ENCODE results near the gene RBM20.

RBM20 gene

GRCh38 chr10:110829721-110830410 is 185.7 kb downstream of the RBM20 start:
- DNase-seq, result no peak

GRCh38 chr10:110833234-110833940 is 189.3 kb downstream of the RBM20 start:
- DNase-seq, result no peak

DNA sequence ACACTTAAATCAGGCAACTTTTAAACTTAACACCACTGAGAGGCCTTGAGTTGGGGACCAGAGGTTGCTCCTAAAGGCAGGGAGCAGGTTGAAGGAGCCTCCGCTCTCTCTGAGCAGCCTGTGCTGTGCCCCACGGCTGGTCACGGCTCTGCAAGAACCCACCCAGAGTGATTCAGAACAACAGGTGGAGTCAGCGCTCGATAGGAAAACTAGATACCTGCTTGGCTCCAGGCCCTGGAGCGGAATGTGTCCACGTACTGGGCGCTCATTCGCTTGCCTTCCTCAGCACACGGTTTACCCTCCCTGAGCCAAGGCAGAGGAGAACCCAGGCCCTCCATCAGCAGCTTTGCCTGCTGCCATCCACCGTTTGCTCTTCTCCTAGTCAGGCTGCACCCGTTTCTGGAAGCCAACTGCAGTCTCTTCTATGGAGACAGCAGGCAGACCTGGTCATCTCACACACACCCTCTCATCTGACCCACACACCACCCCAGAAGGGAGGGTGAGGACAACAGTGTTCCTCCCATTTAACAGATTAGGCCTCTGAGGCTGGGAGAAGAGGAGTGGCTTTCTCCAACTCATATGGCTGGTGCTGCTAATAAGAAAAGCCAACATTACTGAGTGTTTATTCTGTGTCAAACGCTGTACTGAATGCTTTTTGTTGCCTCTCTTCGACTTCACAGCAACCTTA is 189.9 kb downstream of the RBM20 start:
- no peak for DNase-seq

DNA sequence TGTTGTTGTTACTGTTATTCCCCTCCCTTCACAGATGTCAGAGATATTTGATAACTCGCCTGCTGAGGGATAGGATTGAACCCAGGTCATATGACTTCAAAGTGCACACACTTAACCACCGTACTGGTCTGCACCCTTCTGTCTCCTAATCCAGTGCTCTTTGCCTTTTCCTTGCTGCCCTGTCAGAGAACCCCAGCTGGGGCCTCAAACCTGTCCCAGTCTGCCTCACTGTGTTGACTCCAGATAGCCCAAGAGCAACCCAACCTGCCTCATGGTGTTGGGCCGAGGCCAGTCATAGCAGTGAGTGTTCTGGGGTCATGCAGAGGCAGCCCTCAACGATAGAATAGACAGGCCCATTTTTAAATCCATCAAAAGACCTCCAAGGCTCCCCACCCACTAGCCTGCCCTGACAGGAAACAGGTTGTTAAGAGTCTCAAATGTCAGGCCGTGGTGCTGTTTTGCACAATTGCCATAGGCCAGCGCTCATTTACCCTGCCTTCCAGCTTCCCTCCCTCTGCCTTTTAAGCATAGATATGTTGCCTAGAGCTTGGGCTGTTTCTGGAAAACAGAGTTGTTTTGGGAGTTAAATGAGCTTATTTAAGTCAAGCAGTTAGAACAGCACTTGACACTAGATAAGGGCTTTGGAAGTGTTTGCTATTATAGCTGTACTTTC is 190.6 kb downstream of the RBM20 start:
- DNase-seq, result no peak

DNA sequence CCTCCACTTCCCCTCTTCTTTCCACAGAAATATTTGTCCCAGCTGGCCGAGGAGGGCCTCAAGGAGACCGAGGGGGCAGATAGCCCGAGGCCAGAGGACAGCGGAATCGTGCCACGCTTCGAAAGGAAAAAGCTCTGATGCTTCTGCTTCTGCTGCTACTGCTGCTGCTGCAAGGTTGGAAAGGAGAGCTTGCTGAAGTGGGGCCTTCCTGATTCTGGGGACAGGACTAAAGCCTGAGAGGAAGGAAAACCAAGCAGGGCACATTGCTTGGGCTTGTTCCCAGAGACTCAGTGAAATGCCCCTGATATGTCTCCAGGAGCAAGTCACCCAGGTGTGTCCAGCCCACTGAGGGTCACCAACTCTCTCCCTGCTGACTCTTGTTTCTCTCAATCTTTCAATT is 191.7 kb downstream of the RBM20 start:
- DNase-seq, result no peak

DNA sequence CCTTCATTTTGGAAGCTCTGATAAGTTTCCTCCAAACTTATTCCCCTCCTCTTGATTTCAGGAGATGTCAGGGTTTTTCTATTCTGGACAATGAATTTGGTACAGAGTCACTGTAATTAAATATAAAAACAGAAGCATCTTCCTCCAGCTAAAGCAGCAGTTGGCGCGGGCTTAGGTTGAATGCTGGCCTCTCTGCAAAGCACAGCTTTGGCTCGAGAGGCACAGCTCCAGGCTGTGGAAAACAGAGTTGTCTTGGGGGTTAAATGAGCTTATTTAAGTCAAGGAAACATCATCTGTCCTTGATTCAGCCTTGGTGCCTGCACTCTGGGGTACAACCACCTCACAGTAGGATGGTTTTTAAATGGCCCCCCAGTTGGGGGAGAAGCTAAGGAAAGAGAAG is 192.6 kb downstream of the RBM20 start:
- no peak for DNase-seq

GRCh38 chr10:110837418-110838171 is 193.5 kb downstream of the RBM20 start:
- DNase-seq, result no peak

- peak in 1 of 58 donors; percentile 45 for DNase-seq
Measured at GRCh38 chr10:110840225-110840922, 196.2 kb downstream of the RBM20 start.

DNA sequence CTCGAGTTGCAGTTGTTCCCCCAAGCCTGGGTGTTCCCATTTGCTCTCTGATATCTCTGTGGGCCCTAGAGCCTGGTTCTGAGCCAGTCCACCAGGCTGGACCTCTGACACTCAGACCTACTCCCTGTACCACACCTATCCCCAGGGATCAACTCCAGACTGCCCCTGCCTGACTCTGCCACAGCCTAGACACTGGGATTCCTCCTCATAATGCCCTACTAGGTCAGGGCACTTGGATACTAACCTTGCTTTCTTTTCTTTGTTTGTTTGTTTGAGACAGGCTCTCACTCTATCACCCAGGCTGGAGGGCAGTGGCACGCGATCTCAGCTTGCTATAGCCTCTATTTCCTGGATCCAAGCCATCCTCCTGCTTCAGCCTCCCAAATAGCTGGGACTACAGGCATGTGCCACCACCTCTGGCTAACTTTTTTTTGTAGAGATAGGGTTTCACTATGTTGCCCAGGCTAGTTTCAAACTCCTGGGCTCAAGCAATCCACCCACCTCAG is 196.8 kb downstream of the RBM20 start:
- DNase-seq, result no peak

GRCh38 chr10:110841767-110842267 is 197.7 kb downstream of the RBM20 start:
- no peak for DNase-seq

- no peak for DNase-seq
Measured at GRCh38 chr10:110842326-110842904, 198.3 kb downstream of the RBM20 start.

DNA sequence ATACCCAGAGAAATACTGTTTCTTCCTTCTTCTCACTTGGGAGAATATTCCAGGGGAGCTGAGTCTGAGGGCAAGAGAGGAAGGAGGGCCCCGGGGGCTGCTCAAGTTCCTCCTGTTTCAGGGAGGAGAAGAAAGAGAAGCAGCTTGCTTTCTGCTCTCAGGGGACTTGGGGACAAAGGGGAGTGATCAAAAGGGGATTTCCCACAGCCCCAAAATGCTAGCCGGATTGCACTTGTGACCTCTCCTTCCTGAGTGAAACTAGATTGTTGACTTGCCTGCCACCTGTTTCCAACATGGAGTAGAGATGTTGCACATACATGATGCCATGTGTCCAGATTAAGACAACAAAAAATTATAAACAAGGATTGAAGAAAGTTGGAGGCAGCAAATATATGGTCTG is 198.9 kb downstream of the RBM20 start:
- peak in 1 of 58 donors; percentile 11 for DNase-seq

GRCh38 chr10:110843796-110844616 is 199.9 kb downstream of the RBM20 start:
- DNase-seq, result no peak

DNA sequence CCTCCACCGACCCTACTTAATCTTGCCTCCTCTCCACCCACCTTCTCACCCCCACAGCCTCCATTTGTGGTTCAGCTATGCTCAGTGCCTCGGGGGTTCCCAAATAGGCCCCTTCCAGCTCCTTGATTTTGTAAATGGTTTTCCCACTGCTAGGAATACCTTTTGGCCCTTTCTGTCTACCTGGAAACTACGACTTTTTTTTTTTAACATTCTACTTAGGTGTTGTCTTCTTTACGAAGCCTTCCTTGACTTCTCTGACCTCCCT is 200.4 kb downstream of the RBM20 start:
- DNase-seq, result no peak

DNA sequence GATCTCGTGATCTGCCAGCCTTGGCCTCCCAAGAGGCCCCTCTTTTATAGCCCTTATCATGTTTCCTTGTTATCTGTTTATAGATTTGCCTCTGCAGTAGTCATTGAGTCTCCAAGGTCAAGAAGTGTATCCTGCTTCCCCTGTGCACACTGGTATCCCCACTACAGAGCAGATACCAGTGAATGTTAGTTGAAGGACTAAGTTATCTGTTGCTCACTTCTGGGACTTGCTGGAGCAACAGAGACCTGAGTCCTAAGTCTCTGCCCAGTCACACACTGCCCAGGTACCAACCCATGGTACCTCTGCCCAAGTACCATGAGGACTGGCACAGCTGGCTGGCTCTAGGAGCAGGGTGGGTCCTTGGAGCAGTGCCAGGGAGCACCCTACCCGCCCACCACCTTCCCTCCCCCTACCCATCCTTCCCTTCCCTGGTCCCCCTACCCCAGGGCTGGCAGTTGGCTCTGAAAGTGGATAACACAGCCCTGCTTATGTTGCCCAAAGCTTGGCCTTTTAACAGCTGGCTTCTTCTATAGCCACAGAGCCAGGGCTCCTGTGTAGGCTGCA is 201.1 kb downstream of the RBM20 start:
- DNase-seq, result no peak

DNA sequence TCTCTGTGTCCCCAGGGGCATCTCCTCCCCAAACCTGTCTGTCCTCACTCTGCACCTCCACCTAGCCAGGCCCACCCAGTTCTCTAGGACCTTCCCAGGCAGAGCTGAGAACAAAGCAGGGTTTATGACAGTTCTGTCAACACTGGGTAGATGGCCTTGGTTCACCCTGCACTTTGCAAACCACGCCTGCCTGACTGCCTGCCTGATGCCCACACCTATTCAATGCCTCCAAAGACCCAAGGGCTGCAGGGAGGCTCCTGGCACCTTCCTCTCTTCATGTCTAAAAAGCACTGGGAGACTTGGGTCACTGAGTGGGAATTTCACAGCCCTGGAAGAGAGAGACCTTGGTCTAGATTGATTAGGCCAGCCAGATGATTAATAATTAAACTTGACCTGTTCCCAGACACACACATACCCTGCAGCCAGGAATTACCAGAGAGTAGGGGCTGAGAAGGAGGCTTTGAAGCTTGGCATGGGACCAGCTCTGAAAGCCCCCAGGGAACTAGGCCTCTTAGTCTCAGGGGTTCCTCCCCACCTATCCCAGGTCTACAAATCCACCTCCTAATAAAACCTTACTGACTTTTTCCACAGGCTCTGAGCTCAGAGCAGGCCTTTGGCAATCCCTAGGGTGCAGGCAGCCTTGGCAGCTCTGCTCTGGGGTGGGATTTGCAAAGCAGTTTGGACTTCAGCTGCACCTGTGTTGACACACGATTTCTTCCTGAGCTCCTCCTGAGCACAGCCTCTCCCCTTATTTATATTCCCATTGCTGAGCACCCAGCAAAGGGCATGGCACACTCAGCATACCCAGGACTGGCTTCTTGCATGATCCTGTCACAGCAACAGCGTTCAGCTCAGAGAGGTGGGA is 201.9 kb downstream of the RBM20 start:
- DNase-seq, result no peak

- no peak for DNase-seq
Measured at GRCh38 chr10:110847374-110847773, 203.2 kb downstream of the RBM20 start.

GRCh38 chr10:110848106-110848505 is 204.0 kb downstream of the RBM20 start:
- DNase-seq, result no peak

Data from anterior cingulate cortex (tissue), 58 donors.